ENCODE measurements around the gene MCF2. TPM values are rescaled to one million over a fixed set of nuclear protein-coding genes. Genes with fewer than 3 reads are reported as not detected.

Gene MCF2
- total and polyA plus RNA-seq, 2 donors (not counting 1 experiment from before 2014, with no cell fraction given): 0.39 to 0.54 TPM

- Mint-ChIP-seq H3K27ac (no peak overlapping the region), H3K9me3 (ENCODE audit: insufficient read depth) (no peaks in the 10 kb centered on the region), H3K27me3 (no peaks in the 10 kb centered on the region), H3K4me3 (no peak overlapping the region), H3K4me1 (no peaks in the 10 kb centered on the region)
- Histone ChIP-seq H3K27me3 (replicated peaks in 1 of 4; ENCODE audit: control extremely low read depth in 1 of 4, control insufficient read depth in 3 of 4, insufficient read depth in 4 of 4, low read length in 3 of 4) (no peaks in the 10 kb centered on the region), H3K4me1 (ENCODE audit: control insufficient read depth in 2 of 2, insufficient read depth in 2 of 2, low read length in 2 of 2) (no peaks in the 10 kb centered on the region), H3K9ac (ENCODE audit: low read length) (no peak overlapping the region), H3K4me3 (ENCODE audit: control extremely low read depth in 1 of 5, extremely low read depth in 1 of 5, insufficient read depth in 1 of 5, low read depth in 2 of 5, low read length in 4 of 5) (no peak overlapping the region), H3K9me3 (ENCODE audit: control extremely low read depth in 1 of 3, control insufficient read depth in 2 of 3, insufficient read depth in 1 of 3, low read length in 2 of 3) (no peaks in the 10 kb centered on the region), H2AFZ (ENCODE audit: insufficient read depth, low read depth, low read length, poor library complexity, severe bottlenecking) (no peak overlapping the region), H4K20me1 (ENCODE audit: control insufficient read depth, insufficient read depth, low read length, poor library complexity, severe bottlenecking) (no peaks in the 10 kb centered on the region), H3K79me2 (ENCODE audit: control insufficient read depth, insufficient read depth, low read length) (no peaks in the 10 kb centered on the region), H3K36me3 (replicated peaks in 1 of 2; ENCODE audit: control extremely low read depth in 1 of 2, control insufficient read depth in 1 of 2, extremely low read depth in 1 of 2, insufficient read depth in 2 of 2, low read length in 1 of 2) (no peaks in the 10 kb centered on the region), H3K27ac (ENCODE audit: low read length in 2 of 2) (no peak overlapping the region), H3K4me2 (replicated peaks; ENCODE audit: low read depth, low read length, poor library complexity, severe bottlenecking) (no peak overlapping the region)
- no CpG with 5 or more reads among the region's 5 CpGs for WGBS (ENCODE audit: insufficient coverage)
- POLR2A ChIA-PET: no interaction called here
- CTCF ChIA-PET: no interaction called here
- no peak for DNase-seq
- TF ChIP-seq, protein P1, sequence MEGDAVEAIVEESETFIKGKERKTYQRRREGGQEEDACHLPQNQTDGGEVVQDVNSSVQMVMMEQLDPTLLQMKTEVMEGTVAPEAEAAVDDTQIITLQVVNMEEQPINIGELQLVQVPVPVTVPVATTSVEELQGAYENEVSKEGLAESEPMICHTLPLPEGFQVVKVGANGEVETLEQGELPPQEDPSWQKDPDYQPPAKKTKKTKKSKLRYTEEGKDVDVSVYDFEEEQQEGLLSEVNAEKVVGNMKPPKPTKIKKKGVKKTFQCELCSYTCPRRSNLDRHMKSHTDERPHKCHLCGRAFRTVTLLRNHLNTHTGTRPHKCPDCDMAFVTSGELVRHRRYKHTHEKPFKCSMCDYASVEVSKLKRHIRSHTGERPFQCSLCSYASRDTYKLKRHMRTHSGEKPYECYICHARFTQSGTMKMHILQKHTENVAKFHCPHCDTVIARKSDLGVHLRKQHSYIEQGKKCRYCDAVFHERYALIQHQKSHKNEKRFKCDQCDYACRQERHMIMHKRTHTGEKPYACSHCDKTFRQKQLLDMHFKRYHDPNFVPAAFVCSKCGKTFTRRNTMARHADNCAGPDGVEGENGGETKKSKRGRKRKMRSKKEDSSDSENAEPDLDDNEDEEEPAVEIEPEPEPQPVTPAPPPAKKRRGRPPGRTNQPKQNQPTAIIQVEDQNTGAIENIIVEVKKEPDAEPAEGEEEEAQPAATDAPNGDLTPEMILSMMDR (IDR thresholded peaks at IDR 0.05): no peak
- no peak for TF ChIP-seq EZH2 (IDR thresholded peaks at IDR 0.05; ENCODE audit: borderline replicate concordance, insufficient read depth, low read depth, low read length, poor library complexity, severe bottlenecking)
- no peak for ATAC-seq (ENCODE audit: low read depth)
- intact Hi-C loops (cut with micrococcal nuclease): no loop called here
Observed at GRCh38 chrX:139563251-139563650, 144.7 kb downstream of the MCF2 start.

- H3K27ac ChIP-seq (ENCODE audit: low read length in 2 of 2): no peak overlapping the region
- H3K36me3 ChIP-seq (replicated peaks in 1 of 2; ENCODE audit: control extremely low read depth in 1 of 2, control insufficient read depth in 1 of 2, extremely low read depth in 1 of 2, insufficient read depth in 2 of 2, low read length in 1 of 2): no peaks in the 10 kb centered on the region
- intact Hi-C loops (cut with micrococcal nuclease): no loop called here
- peaks cover 0 to 3% of the 10 kb centered on the region in 2 donors for H3K4me1 ChIP-seq (ENCODE audit: control insufficient read depth in 2 of 2, insufficient read depth in 2 of 2, low read length in 2 of 2)
- ATAC-seq (ENCODE audit: low read depth) (no peak), DNase-seq (no peak)
- H3K79me2 ChIP-seq (ENCODE audit: control insufficient read depth, insufficient read depth, low read length): no peaks in the 10 kb centered on the region
- ChIA-PET CTCF (interaction anchor here (2.1 kb wide), 1 partner anchor 786 kb away, joined by 8 read pairs; no protein-coding TSS in a partner anchor), POLR2A (no interaction called here)
- H3K4me3 ChIP-seq (ENCODE audit: control extremely low read depth in 1 of 5, extremely low read depth in 1 of 5, insufficient read depth in 1 of 5, low read depth in 2 of 5, low read length in 4 of 5): no peak overlapping the region
- H3K27me3 Mint-ChIP-seq: no peaks in the 10 kb centered on the region
- no peaks in the 10 kb centered on the region for H3K9me3 ChIP-seq (ENCODE audit: control extremely low read depth in 1 of 3, control insufficient read depth in 2 of 3, insufficient read depth in 1 of 3, low read length in 2 of 3)
- H3K9ac ChIP-seq (ENCODE audit: low read length): no peak overlapping the region
- no peaks in the 10 kb centered on the region for H3K27me3 ChIP-seq (replicated peaks in 1 of 4; ENCODE audit: control extremely low read depth in 1 of 4, control insufficient read depth in 3 of 4, insufficient read depth in 4 of 4, low read length in 3 of 4)
- H2AFZ ChIP-seq (ENCODE audit: insufficient read depth, low read depth, low read length, poor library complexity, severe bottlenecking): no peak overlapping the region
- H4K20me1 ChIP-seq (ENCODE audit: control insufficient read depth, insufficient read depth, low read length, poor library complexity, severe bottlenecking): no peaks in the 10 kb centered on the region
- TF ChIP-seq EZH2 (IDR thresholded peaks at IDR 0.05; ENCODE audit: borderline replicate concordance, insufficient read depth, low read depth, low read length, poor library complexity, severe bottlenecking): no peak
- TF ChIP-seq, protein P1 (IDR thresholded peaks at IDR 0.05): no peak
- H3K4me1 Mint-ChIP-seq: peaks cover 2% of the 10 kb centered on the region
- H3K4me3 Mint-ChIP-seq: no peak overlapping the region
- no peak overlapping the region for H3K4me2 ChIP-seq (replicated peaks; ENCODE audit: low read depth, low read length, poor library complexity, severe bottlenecking)
- no peaks in the 10 kb centered on the region for H3K9me3 Mint-ChIP-seq (ENCODE audit: insufficient read depth)
- H3K27ac Mint-ChIP-seq: no peak overlapping the region
Observed at GRCh38 chrX:139560221-139560620, 147.7 kb downstream of the MCF2 start.
